HepG2 (cell line): ENCODE results near the gene FYB2. TPM values are rescaled to one million over a fixed set of nuclear protein-coding genes. Genes with fewer than 3 reads are reported as not detected.
A peak's percentile ranks its signal among the peaks of the same experiment; 100 is the strongest.

ENCODE experiments used
- IRX3 ChIP-seq: sonication (generic); formaldehyde crosslinking; IDR thresholded peaks from 2 replicates; pipeline ENCODE4 v1.8.1; 2023; ENCODE audit warnings: mild to moderate bottlenecking, low read depth, missing genetic modification reagents, borderline replicate concordance
- PBX2 ChIP-seq: IDR thresholded peaks from 2 replicates; pipeline ENCODE4 v1.6.1; 2016; ENCODE audit warnings: control low read depth
- PHF20 ChIP-seq: sonication (generic); formaldehyde crosslinking; IDR thresholded peaks from 2 replicates; pipeline ENCODE4 v1.5.0; 2020; ENCODE audit warnings: mild to moderate bottlenecking, missing genetic modification reagents
- RAD51 ChIP-seq: fragments of 450-650 bp; IDR thresholded peaks from 2 replicates; pipeline ENCODE4 v1.6.1; 2016; ENCODE audit warnings: borderline replicate concordance
- SKI ChIP-seq: fragments of 450-650 bp; IDR thresholded peaks from one replicate; pipeline ENCODE4 v1.6.1; 2018; ENCODE audit warnings: mild to moderate bottlenecking; ENCODE audit not compliant: partially characterized antibody
- ZBTB2 ChIP-seq: sonication (generic); formaldehyde crosslinking; IDR thresholded peaks from 2 replicates; pipeline ENCODE4 v1.8.0; 2022; ENCODE audit warnings: low read depth, missing genetic modification reagents
- ZFP36L2 ChIP-seq: sonication (generic); formaldehyde crosslinking; IDR thresholded peaks from 2 replicates; pipeline ENCODE4 v1.4.0; 2020; ENCODE audit warnings: missing genetic modification reagents
- ZNF234 ChIP-seq: sonication (generic); formaldehyde crosslinking; conservative IDR thresholded peaks from 2 replicates; pipeline ENCODE4 v1.5.1; 2020; ENCODE audit warnings: mild to moderate bottlenecking, missing genetic modification reagents
- ZNF839 ChIP-seq: sonication (generic); formaldehyde crosslinking; IDR thresholded peaks from 2 replicates; pipeline ENCODE4 v1.4.0; 2020; ENCODE audit warnings: missing genetic modification reagents, mild to moderate bottlenecking, borderline replicate concordance
- polyA plus RNA-seq, 8 experiments: library from polyadenylated mRNA; depleted of rRNA in 3 of 8; stranded (reverse) in 7 of 8; unstranded in 1 of 8; fragments of >200 nt; fragmentation: Illumina TruSeq in 4 of 8; extraction: Trizol in 4 of 8; gene quantifications; 2 replicates each; pipeline versions ENCODE4 v1.2.1 to v1.2.3, GENCODE V29; 2011 to 2016; ENCODE audit warnings: low read depth in 4 of 8, missing spikeins in 1 of 8, mixed read lengths in 1 of 8; ENCODE audit not compliant: insufficient read depth in 1 of 8
- total RNA-seq, 5 experiments: library from RNA; depleted of rRNA; stranded (reverse); fragments of >200 nt; fragmentation: Illumina TruSeq; extraction: Trizol; gene quantifications; 2 replicates each; pipeline ENCODE4 v1.2.3, GENCODE V29; 2016; ENCODE audit warnings: low read depth in 1 of 5
- TF ChIP-seq, protein P1 (sequence below): IDR thresholded peaks from 2 replicates; pipeline ENCODE4 v1.6.1; 2016; ENCODE audit warnings: low read depth, missing genetic modification reagents, missing compliant biosample characterization
- TF ChIP-seq, protein P2 (sequence below): IDR thresholded peaks from 2 replicates; pipeline ENCODE4 v1.6.1; 2016; ENCODE audit warnings: missing compliant biosample characterization, missing genetic modification reagents, borderline replicate concordance
- TF ChIP-seq, protein P3 (sequence below): sonication (generic); formaldehyde crosslinking; IDR thresholded peaks from 2 replicates; pipeline ENCODE4 v1.4.0; 2020; ENCODE audit warnings: mild to moderate bottlenecking, missing genetic modification reagents
- TF ChIP-seq, protein P4 (sequence below): sonication (generic); formaldehyde crosslinking; IDR thresholded peaks from 2 replicates; pipeline ENCODE4 v1.8.0; 2023; ENCODE audit warnings: mild to moderate bottlenecking, missing genetic modification reagents
- TF ChIP-seq, protein P5 (sequence below): sonication (generic); formaldehyde crosslinking; IDR thresholded peaks from 2 replicates; pipeline ENCODE4 v1.4.0; 2020; ENCODE audit warnings: mild to moderate bottlenecking, low read depth, missing genetic modification reagents
- TF ChIP-seq, protein P6 (sequence below): IDR thresholded peaks from 2 replicates; pipeline ENCODE4 v1.6.1; 2016; ENCODE audit warnings: missing compliant biosample characterization, missing genetic modification reagents, borderline replicate concordance

FYB2 gene
- total and polyA plus RNA-seq, 2 of the 13 experiments (the other 11 are each of a cell fraction or from before 2014, with no cell fraction given) = 1.2 to 2.7 TPM

GRCh38 chr1:56688522-56689026 is 130.6 kb downstream of the FYB2 start (continued):
- TF ChIP-seq, protein P1, sequence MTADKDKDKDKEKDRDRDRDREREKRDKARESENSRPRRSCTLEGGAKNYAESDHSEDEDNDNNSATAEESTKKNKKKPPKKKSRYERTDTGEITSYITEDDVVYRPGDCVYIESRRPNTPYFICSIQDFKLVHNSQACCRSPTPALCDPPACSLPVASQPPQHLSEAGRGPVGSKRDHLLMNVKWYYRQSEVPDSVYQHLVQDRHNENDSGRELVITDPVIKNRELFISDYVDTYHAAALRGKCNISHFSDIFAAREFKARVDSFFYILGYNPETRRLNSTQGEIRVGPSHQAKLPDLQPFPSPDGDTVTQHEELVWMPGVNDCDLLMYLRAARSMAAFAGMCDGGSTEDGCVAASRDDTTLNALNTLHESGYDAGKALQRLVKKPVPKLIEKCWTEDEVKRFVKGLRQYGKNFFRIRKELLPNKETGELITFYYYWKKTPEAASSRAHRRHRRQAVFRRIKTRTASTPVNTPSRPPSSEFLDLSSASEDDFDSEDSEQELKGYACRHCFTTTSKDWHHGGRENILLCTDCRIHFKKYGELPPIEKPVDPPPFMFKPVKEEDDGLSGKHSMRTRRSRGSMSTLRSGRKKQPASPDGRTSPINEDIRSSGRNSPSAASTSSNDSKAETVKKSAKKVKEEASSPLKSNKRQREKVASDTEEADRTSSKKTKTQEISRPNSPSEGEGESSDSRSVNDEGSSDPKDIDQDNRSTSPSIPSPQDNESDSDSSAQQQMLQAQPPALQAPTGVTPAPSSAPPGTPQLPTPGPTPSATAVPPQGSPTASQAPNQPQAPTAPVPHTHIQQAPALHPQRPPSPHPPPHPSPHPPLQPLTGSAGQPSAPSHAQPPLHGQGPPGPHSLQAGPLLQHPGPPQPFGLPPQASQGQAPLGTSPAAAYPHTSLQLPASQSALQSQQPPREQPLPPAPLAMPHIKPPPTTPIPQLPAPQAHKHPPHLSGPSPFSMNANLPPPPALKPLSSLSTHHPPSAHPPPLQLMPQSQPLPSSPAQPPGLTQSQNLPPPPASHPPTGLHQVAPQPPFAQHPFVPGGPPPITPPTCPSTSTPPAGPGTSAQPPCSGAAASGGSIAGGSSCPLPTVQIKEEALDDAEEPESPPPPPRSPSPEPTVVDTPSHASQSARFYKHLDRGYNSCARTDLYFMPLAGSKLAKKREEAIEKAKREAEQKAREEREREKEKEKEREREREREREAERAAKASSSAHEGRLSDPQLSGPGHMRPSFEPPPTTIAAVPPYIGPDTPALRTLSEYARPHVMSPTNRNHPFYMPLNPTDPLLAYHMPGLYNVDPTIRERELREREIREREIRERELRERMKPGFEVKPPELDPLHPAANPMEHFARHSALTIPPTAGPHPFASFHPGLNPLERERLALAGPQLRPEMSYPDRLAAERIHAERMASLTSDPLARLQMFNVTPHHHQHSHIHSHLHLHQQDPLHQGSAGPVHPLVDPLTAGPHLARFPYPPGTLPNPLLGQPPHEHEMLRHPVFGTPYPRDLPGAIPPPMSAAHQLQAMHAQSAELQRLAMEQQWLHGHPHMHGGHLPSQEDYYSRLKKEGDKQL = 0 out of 2 replicates have a peak, but pooled peaks have one; percentile 48
- TF ChIP-seq, protein P2, sequence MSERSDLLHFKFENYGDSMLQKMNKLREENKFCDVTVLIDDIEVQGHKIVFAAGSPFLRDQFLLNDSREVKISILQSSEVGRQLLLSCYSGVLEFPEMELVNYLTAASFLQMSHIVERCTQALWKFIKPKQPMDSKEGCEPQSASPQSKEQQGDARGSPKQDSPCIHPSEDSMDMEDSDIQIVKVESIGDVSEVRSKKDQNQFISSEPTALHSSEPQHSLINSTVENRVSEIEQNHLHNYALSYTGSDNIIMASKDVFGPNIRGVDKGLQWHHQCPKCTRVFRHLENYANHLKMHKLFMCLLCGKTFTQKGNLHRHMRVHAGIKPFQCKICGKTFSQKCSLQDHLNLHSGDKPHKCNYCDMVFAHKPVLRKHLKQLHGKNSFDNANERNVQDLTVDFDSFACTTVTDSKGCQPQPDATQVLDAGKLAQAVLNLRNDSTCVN (CRISPR knock-in tag) = no peak
- no peak for TF ChIP-seq PHF20 (CRISPR knock-in tag)
- TF ChIP-seq ZNF839 (CRISPR knock-in tag) = no peak
- TF ChIP-seq, protein P3, sequence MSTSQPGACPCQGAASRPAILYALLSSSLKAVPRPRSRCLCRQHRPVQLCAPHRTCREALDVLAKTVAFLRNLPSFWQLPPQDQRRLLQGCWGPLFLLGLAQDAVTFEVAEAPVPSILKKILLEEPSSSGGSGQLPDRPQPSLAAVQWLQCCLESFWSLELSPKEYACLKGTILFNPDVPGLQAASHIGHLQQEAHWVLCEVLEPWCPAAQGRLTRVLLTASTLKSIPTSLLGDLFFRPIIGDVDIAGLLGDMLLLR (CRISPR knock-in tag) = no peak
- TF ChIP-seq ZFP36L2 (CRISPR knock-in tag) = no peak
- TF ChIP-seq ZBTB2 (CRISPR knock-in tag) = no peak
- TF ChIP-seq, protein P4, sequence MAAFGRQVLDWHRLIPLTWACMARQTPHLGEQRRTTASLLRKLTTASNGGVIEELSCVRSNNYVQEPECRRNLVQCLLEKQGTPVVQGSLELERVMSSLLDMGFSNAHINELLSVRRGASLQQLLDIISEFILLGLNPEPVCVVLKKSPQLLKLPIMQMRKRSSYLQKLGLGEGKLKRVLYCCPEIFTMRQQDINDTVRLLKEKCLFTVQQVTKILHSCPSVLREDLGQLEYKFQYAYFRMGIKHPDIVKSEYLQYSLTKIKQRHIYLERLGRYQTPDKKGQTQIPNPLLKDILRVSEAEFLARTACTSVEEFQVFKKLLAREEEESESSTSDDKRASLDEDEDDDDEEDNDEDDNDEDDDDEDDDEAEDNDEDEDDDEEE (CRISPR knock-in tag) = no peak
- no peak for TF ChIP-seq ZNF234 (CRISPR knock-in tag)
- no peak for TF ChIP-seq IRX3
- no peak for TF ChIP-seq RAD51
- no peak for TF ChIP-seq PBX2
- peak; percentile 59 for TF ChIP-seq SKI
- TF ChIP-seq, protein P5, sequence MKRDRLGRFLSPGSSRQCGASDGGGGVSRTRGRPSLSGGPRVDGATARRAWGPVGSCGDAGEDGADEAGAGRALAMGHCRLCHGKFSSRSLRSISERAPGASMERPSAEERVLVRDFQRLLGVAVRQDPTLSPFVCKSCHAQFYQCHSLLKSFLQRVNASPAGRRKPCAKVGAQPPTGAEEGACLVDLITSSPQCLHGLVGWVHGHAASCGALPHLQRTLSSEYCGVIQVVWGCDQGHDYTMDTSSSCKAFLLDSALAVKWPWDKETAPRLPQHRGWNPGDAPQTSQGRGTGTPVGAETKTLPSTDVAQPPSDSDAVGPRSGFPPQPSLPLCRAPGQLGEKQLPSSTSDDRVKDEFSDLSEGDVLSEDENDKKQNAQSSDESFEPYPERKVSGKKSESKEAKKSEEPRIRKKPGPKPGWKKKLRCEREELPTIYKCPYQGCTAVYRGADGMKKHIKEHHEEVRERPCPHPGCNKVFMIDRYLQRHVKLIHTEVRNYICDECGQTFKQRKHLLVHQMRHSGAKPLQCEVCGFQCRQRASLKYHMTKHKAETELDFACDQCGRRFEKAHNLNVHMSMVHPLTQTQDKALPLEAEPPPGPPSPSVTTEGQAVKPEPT = no peak
- TF ChIP-seq, protein P6, sequence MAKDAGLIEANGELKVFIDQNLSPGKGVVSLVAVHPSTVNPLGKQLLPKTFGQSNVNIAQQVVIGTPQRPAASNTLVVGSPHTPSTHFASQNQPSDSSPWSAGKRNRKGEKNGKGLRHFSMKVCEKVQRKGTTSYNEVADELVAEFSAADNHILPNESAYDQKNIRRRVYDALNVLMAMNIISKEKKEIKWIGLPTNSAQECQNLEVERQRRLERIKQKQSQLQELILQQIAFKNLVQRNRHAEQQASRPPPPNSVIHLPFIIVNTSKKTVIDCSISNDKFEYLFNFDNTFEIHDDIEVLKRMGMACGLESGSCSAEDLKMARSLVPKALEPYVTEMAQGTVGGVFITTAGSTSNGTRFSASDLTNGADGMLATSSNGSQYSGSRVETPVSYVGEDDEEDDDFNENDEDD = no peak
